Epithelial cell of proximal tubule (primary cell): ENCODE results near the gene VIT. TPM values are rescaled to one million over a fixed set of nuclear protein-coding genes. Genes with fewer than 3 reads are reported as not detected.

Source experiments
- DNase-seq: peaks from one replicate; pipeline ENCODE4 v3.0.0-alpha.2; 2011; ENCODE audit warnings: low read depth
- H3K4me3 ChIP-seq: 2 replicates; pipeline ENCODE4 v1.5.1; 2011; ENCODE audit warnings: low read depth, mild to moderate bottlenecking, low read length
- CTCF ChIP-seq: conservative IDR thresholded peaks from 2 replicates; pipeline ENCODE4 v1.5.1; 2012; ENCODE audit warnings: low read depth, mild to moderate bottlenecking, low read length
- total RNA-seq: library from RNA; depleted of rRNA; stranded (reverse); fragments of >200 nt; gene quantifications from 2 replicates; pipeline ENCODE4 v1.2.3, GENCODE V29; 2015

Gene VIT
- not detected in 2 replicates for total RNA-seq

GRCh38 chr2:36696533-36696932 is at the start of gene VIT:
TSS of gene VIT (plus strand) at chr2:36696707. CDS start at chr2:36716371, 19,664 bp downstream.
- DNase-seq = no peak
- no peak within 1 kb of the TSS for H3K4me3 ChIP-seq
- no peak for TF ChIP-seq CTCF

GRCh38 chr2:36650031-36650829 is 46.3 kb upstream of the VIT start:
- no peak overlapping the region for H3K4me3 ChIP-seq
- no peak for TF ChIP-seq CTCF
- DNase-seq = peak; percentile 51

- no peak for DNase-seq
Observed at GRCh38 chr2:36653155-36653554, 43.4 kb upstream of the VIT start.

GRCh38 chr2:36653967-36654694 is 42.4 kb upstream of the VIT start:
- DNase-seq = no peak
- no peak for TF ChIP-seq CTCF
- H3K4me3 ChIP-seq = no peak overlapping the region

More at GRCh38 chr2:36653155-36653554, 43.4 kb upstream of the VIT start:
- TF ChIP-seq CTCF = no peak
- no peak overlapping the region for H3K4me3 ChIP-seq

GRCh38 chr2:36655453-36655852 is 41.1 kb upstream of the VIT start:
- no peak for DNase-seq
- H3K4me3 ChIP-seq = no peak overlapping the region
- no peak for TF ChIP-seq CTCF

- TF ChIP-seq CTCF = no peak
- H3K4me3 ChIP-seq = no peak overlapping the region
- no peak for DNase-seq
Observed at GRCh38 chr2:36657703-36658102, 38.8 kb upstream of the VIT start.
